Pancreas (tissue), 10 donors: Measurements from ENCODE around the gene ZDHHC20. TPM values are rescaled to one million over a fixed set of nuclear protein-coding genes. Genes with fewer than 3 reads are reported as not detected.
A peak's percentile ranks its signal among the peaks of the same experiment; 100 is the strongest.
"Not testable (repeated sequence)": the region's sequence is repeated elsewhere in the genome, so short reads cannot be mapped to it uniquely, and the experiment has no call there.

Source experiments
- ATAC-seq, 4 donors: fragments of 200-7000 bp; cut with Tn5 transposase; one replicate each; pipeline versions ENCODE4 v1.8.0 to v1.9.1; 2020; ENCODE audit warnings: mild to moderate bottlenecking in 4 of 4, moderate library complexity in 4 of 4
- DNase-seq, 6 donors: peaks; one replicate each; pipeline ENCODE4 v3.0.0-alpha.2; 2020
- FAIRE-seq: peaks from 2 replicates; lab custom pipeline; 2012; peaks lifted over from hg19 to GRCh38; lab: Jason Lieb, UNC
- H3K27ac ChIP-seq, 4 donors: fragments of 200-600 bp; sonication (generic); 1 replicate in 3 of 4; 2 replicates in 1 of 4; pipeline versions ENCODE4 v1.5.0 to v1.8.0; 2020
- H3K27me3 ChIP-seq, 4 donors: fragments of 200-600 bp; one replicate each; pipeline ENCODE4 v1.8.0; 2021
- H3K36me3 ChIP-seq, 3 donors: fragments of 200-600 bp; sonication (generic) in 1 of 3; one replicate each; pipeline versions ENCODE4 v1.5.0 to v1.8.0; 2020 to 2021
- H3K4me1 ChIP-seq, 3 donors: fragments of 200-600 bp; one replicate each; pipeline ENCODE4 v1.8.0; 2021
- H3K4me3 ChIP-seq, 4 donors: fragments of 200-600 bp; sonication (generic) in 2 of 4; one replicate each; pipeline versions ENCODE4 v1.5.0 to v1.8.0; 2020 to 2021
- H3K9me3 ChIP-seq, 4 donors: fragments of 200-600 bp; one replicate each; pipeline ENCODE4 v1.8.0; 2021
- CTCF ChIP-seq, 4 donors: fragments of 200-600 bp; sonication (generic) in 3 of 4; IDR thresholded peaks; one replicate each; pipeline versions ENCODE4 v1.5.0 to v1.8.0; 2021; ENCODE audit warnings: antibody characterized with exemption in 4 of 4
- WGBS, 2 donors: extraction: QIAGEN DNeasy Blood & Tissue Kit; methylation state at CpG; one replicate each; pipeline ENCODE4 v1.1.7; 2013; 5-methylcytosine and 5-hydroxymethylcytosine counted together
- intact Hi-C, 3 donors: fragments of 100-400 bp; cut with DNase I; formaldehyde crosslinking; loops; one replicate each; pipeline versions ENCODE4 v1.11.1 to v1.14.2; 2022
- polyA plus RNA-seq, 2 donors: library from polyadenylated mRNA; stranded (reverse); fragments of 200-250 nt; gene quantifications; one replicate each; pipeline ENCODE4 v1.2.3, GENCODE V29; 2013
- total RNA-seq, 6 donors: library from RNA; stranded (reverse); fragmentation: NEBNext Ultra II Directional in 4 of 6; extraction: Animal tissue kit (Norgen Biotek cat#: 25700) in 4 of 6; gene quantifications; one replicate each; pipeline versions ENCODE4 v1.2.1 to v1.2.4, GENCODE V29; 2021 to 2023
- donor health status: healthy with polysubstance abuse.
- donor health status: DM: no; HTN: no; CAD: no; lungs with moderate emphysema.
- donor health status: DM: no; HTN: no; CAD: no.
- donor health status: control.
- donor health status: control.
- donor health status: Bipolar disorder and iron deficiency.
- donor health status: DM: yes; HTN: yes; CAD: no.
- donor health status: DM: no; HTN: no; CAD: no.
- donor health status: DM: no; HTN: no; CAD: no.
- donor health status: DM: yes; HTN: yes; CAD: no.

ZDHHC20 gene
- total and polyA plus RNA-seq, 8 donors = 4.6 to 30.1 (median 13.1) TPM

DNA sequence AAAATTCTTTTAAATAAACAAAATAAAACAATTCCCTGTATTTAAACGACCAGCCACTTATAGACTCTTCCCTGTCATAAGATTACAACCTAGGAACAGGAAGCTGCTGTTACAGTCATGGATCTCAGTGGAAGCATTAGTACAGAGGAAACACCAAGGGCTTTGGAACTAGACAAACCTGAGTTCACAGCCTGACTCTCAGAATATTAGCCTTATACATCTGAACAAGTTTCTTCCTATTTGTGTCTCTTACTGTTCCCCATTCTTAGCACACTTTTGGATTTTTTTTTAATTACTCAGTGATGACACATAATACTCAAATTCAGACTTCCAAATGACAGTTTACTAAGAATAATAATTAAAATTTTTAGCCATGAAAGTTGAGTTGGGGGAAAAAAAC lies 46.1 kb downstream of the ZDHHC20 start:
- DNase-seq (no peak), ATAC-seq (no peak), FAIRE-seq (no peak)
- 79 to 88% methylated on average over 1 of the region's 1 CpG for WGBS, 2 donors
- Histone ChIP-seq H3K27me3 (no peaks in the 10 kb centered on the region), H3K4me3 (no peak overlapping the region), H3K27ac (no peak overlapping the region), H3K36me3 (peaks cover 0 to 20% (median 4%) of the 10 kb centered on the region in 3 donors), H3K9me3 (no peaks in the 10 kb centered on the region), H3K4me1 (no peaks in the 10 kb centered on the region)
- intact Hi-C loops = no loop called here
- TF ChIP-seq CTCF (IDR thresholded peaks at IDR 0.05) = no peak

GRCh38 chr13:21410453-21410852 lies 48.6 kb downstream of the ZDHHC20 start:
- DNase-seq, H3K27ac ChIP-seq, H3K4me1 ChIP-seq, H3K9me3 ChIP-seq, FAIRE-seq, H3K27me3 ChIP-seq, ATAC-seq, H3K4me3 ChIP-seq, intact Hi-C loops: not testable (repeated sequence)
- WGBS, 2 donors = 63 to 78% methylated on average over 2 of the region's 2 CpGs
- peaks cover 0 to 20% (median 4%) of the 10 kb centered on the region in 3 donors for H3K36me3 ChIP-seq

DNA sequence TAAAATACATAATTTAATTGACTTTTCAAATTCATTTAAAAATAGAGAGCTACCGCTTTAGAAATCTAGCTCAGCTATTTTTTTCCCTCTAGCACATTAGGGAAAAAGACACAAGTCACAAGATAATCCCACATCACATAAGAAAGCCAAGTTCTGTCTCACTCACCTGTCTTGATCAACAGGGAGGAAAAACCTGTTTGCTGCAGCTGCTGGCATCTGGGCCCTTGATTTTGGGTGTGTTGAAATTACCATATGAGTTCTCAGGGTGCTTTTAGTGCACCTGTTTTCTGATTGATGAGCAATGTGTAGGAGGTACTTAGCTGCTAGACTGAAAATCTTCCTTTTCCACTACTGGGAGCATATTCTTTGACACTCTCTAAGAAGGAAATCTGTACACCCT lies 53.8 kb downstream of the ZDHHC20 start:
- FAIRE-seq = no peak
- ATAC-seq = no peak
- TF ChIP-seq CTCF (IDR thresholded peaks at IDR 0.05) = no peak
- peaks cover 0 to 3% (median 0%) of the 10 kb centered on the region in 3 donors for H3K36me3 ChIP-seq
- DNase-seq = no peak
- H3K4me3 ChIP-seq = no peak overlapping the region
- no peaks in the 10 kb centered on the region for H3K9me3 ChIP-seq
- no peak overlapping the region for H3K27ac ChIP-seq
- H3K27me3 ChIP-seq = no peaks in the 10 kb centered on the region
- H3K4me1 ChIP-seq = no peaks in the 10 kb centered on the region
- WGBS, 2 donors = 97 to 98% methylated on average over 1 of the region's 1 CpG
- intact Hi-C loops = no loop called here

DNA sequence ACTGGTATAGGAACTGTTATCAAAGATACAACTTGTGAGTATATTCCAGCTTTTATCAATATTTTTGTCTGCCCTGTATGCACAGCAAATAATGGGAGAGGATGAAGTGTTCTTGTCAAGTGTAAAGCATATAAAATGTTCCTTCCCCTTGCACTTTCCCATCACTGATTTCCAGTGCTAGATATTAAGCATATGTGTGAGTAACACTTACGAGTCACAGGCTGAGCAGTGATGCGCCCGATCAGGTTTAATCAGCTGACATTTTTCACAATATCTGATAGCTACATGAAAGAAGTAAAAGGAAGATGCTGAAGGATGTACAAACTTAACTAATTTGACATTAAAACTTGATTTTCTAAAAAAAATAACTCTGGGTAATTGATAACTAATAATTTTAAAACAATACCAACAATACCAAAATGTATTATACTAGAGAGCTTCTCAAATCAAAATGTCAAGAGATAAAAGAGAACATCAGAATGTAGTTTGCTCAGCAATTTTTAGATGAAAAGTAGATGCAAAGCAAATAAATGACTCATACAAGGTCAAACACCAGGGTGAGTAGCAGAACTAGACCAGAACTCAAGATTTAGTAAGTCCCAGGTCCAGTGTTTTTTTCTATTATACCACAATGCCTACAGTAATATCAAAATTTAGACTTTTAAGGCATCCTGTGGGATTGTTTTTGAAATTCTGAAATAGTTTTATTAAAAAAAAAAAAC lies 56.4 kb downstream of the ZDHHC20 start:
- DNase-seq (no peak), ATAC-seq (peak in 3 of 4 donors; percentile 43 to 44 (median 44)), FAIRE-seq (no peak)
- 79 to 88% methylated on average over 3 of the region's 3 CpGs for WGBS, 2 donors
- intact Hi-C loops = no loop called here
- H3K4me1 ChIP-seq = no peaks in the 10 kb centered on the region
- H3K36me3 ChIP-seq = no peaks in the 10 kb centered on the region
- no peak for TF ChIP-seq CTCF (IDR thresholded peaks at IDR 0.05)
- H3K27ac ChIP-seq = no peak overlapping the region
- H3K4me3 ChIP-seq = no peak overlapping the region
- no peaks in the 10 kb centered on the region for H3K9me3 ChIP-seq
- H3K27me3 ChIP-seq = no peaks in the 10 kb centered on the region

GRCh38 chr13:21399741-21400140 lies 59.4 kb downstream of the ZDHHC20 start:
- Histone ChIP-seq H3K4me3 (no peak overlapping the region), H3K36me3 (no peaks in the 10 kb centered on the region), H3K27ac (no peak overlapping the region), H3K9me3 (no peaks in the 10 kb centered on the region), H3K4me1 (no peaks in the 10 kb centered on the region), H3K27me3 (no peaks in the 10 kb centered on the region)
- intact Hi-C loops = no loop called here
- FAIRE-seq (no peak), ATAC-seq (no peak), DNase-seq (no peak)
- no peak for TF ChIP-seq CTCF (IDR thresholded peaks at IDR 0.05)
- 83% methylated on average over 3 of the region's 3 CpGs for WGBS, 2 donors
